Adrenal gland (tissue), 12 donors: ENCODE data around the gene OR14I1. TPM values are rescaled to one million over a fixed set of nuclear protein-coding genes. Genes with fewer than 3 reads are reported as not detected.

Experiments
- DNase-seq, 7 donors: peaks; one replicate each; pipeline ENCODE4 v3.0.0-alpha.2; 2019 to 2020
- H3K27ac ChIP-seq, 5 donors: fragments of 200-600 bp; sonication (generic) in 4 of 5; 1 replicate in 3 of 5; 2 replicates in 2 of 5; pipeline versions ENCODE4 v1.5.1 to v1.8.0; 2016 to 2020; ENCODE audit warnings: mild to moderate bottlenecking in 1 of 5
- H3K27me3 ChIP-seq: fragments of 200-600 bp; 2 replicates; pipeline ENCODE4 v1.8.0; 2021
- H3K36me3 ChIP-seq, 2 donors: fragments of 200-600 bp; replicated peaks in 1 of 2; 1 replicate in 1 of 2; 2 replicates in 1 of 2; pipeline versions ENCODE4 v1.5.1 to v1.8.0; 2018 to 2022
- H3K4me1 ChIP-seq, 2 donors: fragments of 200-600 bp; replicated peaks in 1 of 2; 1 replicate in 1 of 2; 2 replicates in 1 of 2; pipeline versions ENCODE4 v1.5.1 to v1.8.0; 2018 to 2021
- H3K4me3 ChIP-seq, 4 donors: fragments of 200-600 bp; sonication (generic) in 3 of 4; one replicate each; pipeline ENCODE4 v1.5.1; 2016 to 2018
- H3K9me3 ChIP-seq, 3 donors: fragments of 200-600 bp; sonication (generic) in 1 of 3; replicated peaks in 1 of 3; 1 replicate in 2 of 3; 2 replicates in 1 of 3; pipeline versions ENCODE4 v1.5.1 to v1.8.0; 2016 to 2021
- CTCF ChIP-seq, 6 experiments: fragments of 450-650 bp in 4 of 6; fragments of 200-600 bp in 2 of 6; sonication (generic) in 1 of 6; IDR thresholded peaks; 1 replicate in 5 of 6; 2 replicates in 1 of 6; pipeline versions ENCODE4 v1.5.1 to v1.8.0; 2016 to 2021; ENCODE audit warnings: antibody characterized with exemption in 6 of 6, mild to moderate bottlenecking in 2 of 6, moderate library complexity in 1 of 6
- POLR2A ChIP-seq, 2 donors: fragments of 450-650 bp; IDR thresholded peaks; one replicate each; pipeline ENCODE4 v1.6.1; 2017; ENCODE audit warnings: antibody characterized with exemption in 2 of 2, mild to moderate bottlenecking in 2 of 2, moderate library complexity in 1 of 2
- WGBS, 4 donors: extraction: QIAGEN DNeasy Blood & Tissue Kit in 2 of 4; methylation state at CpG; one replicate each; pipeline versions ENCODE4 v1.1.5 to v1.1.7; 2013 to 2017; 5-methylcytosine and 5-hydroxymethylcytosine counted together
- intact Hi-C, 2 donors: fragments of 100-400 bp; cut with DNase I; formaldehyde crosslinking; loops; one replicate each; pipeline versions ENCODE4 v1.14.1 to v1.15.0; 2022 to 2023
- polyA plus RNA-seq, 3 donors: library from polyadenylated mRNA; stranded (reverse); fragments of 200-250 nt in 2 of 3; fragments of 350-450 nt in 1 of 3; fragmentation: Illumina TruSeq in 1 of 3; extraction: RNeasy Lipid Tissue Mini Kit (QIAGEN cat#74804) in 1 of 3; gene quantifications; one replicate each; pipeline ENCODE4 v1.2.3, GENCODE V29; 2013 to 2014
- total RNA-seq, 9 donors: library from RNA; depleted of rRNA in 4 of 9; stranded (reverse); fragments of >200 nt in 4 of 9; fragments of 120-200 nt in 1 of 9; fragmentation: NEBNext Ultra II Directional in 1 of 9; extraction: Animal tissue kit (Norgen Biotek cat#: 25700) in 1 of 9; gene quantifications; one replicate each; pipeline versions ENCODE4 v1.1.0 to v1.2.4, GENCODE V29; 2013 to 2023
- donor health status: healthy with polysubstance abuse.
- donor health status: Bipolar disorder and iron deficiency.
- donor health status: DM: yes; HTN: yes; CAD: no.
- donor health status: DM: no; HTN: no; CAD: no.
- donor health status: DM: no; HTN: no; CAD: no.
- donor health status: DM: yes; HTN: yes; CAD: no.

Gene OR14I1
- total and polyA plus RNA-seq, 12 donors, result not detected

GRCh38 chr1:248697907-248698306, 4.7 kb downstream of the OR14I1 start:
- 67 to 84% (median 70%) methylated on average over 6 of the region's 6 CpGs for WGBS, 4 donors
- no peak for DNase-seq
- TF ChIP-seq POLR2A (IDR thresholded peaks at IDR 0.05), result no peak
- TF ChIP-seq CTCF (IDR thresholded peaks at IDR 0.05), result no peak
- H3K27me3 ChIP-seq, result no peaks in the 10 kb centered on the region
- H3K4me3 ChIP-seq, result no peak overlapping the region
- H3K9me3 ChIP-seq, result no peaks in the 10 kb centered on the region
- H3K36me3 ChIP-seq, result no peaks in the 10 kb centered on the region
- H3K27ac ChIP-seq, result no peak overlapping the region
- intact Hi-C loops, result no loop called here
- no peaks in the 10 kb centered on the region for H3K4me1 ChIP-seq

GRCh38 chr1:248696774-248697173, 5.8 kb downstream of the OR14I1 start:
- intact Hi-C loops, result no loop called here
- WGBS, 4 donors, result 60 to 77% (median 68%) methylated on average over 3 of the region's 3 CpGs

GRCh38 chr1:248696261-248696660, 6.3 kb downstream of the OR14I1 start:
- Histone ChIP-seq H3K9me3 (no peaks in the 10 kb centered on the region), H3K4me1 (no peaks in the 10 kb centered on the region), H3K36me3 (no peaks in the 10 kb centered on the region), H3K27ac (no peak overlapping the region), H3K27me3 (no peaks in the 10 kb centered on the region), H3K4me3 (no peak overlapping the region)
- DNase-seq, result peak in 3 of 7 donors; percentile 12 to 60 (median 29)
- WGBS, 4 donors, result 52 to 67% (median 62%) methylated on average over 3 of the region's 3 CpGs
- TF ChIP-seq POLR2A (IDR thresholded peaks at IDR 0.05) (no peak), CTCF (IDR thresholded peaks at IDR 0.05) (peak in 3 of 6 experiments; percentile 11 to 29 (median 12))
- intact Hi-C loops, result no loop called here

More at GRCh38 chr1:248696774-248697173, 5.8 kb downstream of the OR14I1 start:
- no peak for DNase-seq
- Histone ChIP-seq H3K4me1 (no peaks in the 10 kb centered on the region), H3K27me3 (no peaks in the 10 kb centered on the region), H3K36me3 (no peaks in the 10 kb centered on the region), H3K9me3 (no peaks in the 10 kb centered on the region), H3K4me3 (no peak overlapping the region), H3K27ac (no peak overlapping the region)
- no peak for TF ChIP-seq CTCF (IDR thresholded peaks at IDR 0.05)
- TF ChIP-seq POLR2A (IDR thresholded peaks at IDR 0.05), result no peak

- intact Hi-C loops, result no loop called here
- Histone ChIP-seq H3K4me3 (no peak overlapping the region), H3K9me3 (no peaks in the 10 kb centered on the region), H3K36me3 (no peaks in the 10 kb centered on the region), H3K4me1 (no peaks in the 10 kb centered on the region), H3K27me3 (no peaks in the 10 kb centered on the region), H3K27ac (no peak overlapping the region)
- no peak for DNase-seq
- TF ChIP-seq CTCF (IDR thresholded peaks at IDR 0.05) (no peak), POLR2A (IDR thresholded peaks at IDR 0.05) (no peak)
- 77 to 88% (median 82%) methylated on average over 13 of the region's 13 CpGs for WGBS, 4 donors
These were observed 7.0 kb downstream of the OR14I1 start for GRCh38 chr1:248695451-248696132.
